Neural progenitor cell (in vitro differentiated cells): ENCODE measurements around the gene HSPB3.

Experiments used
- EZH2phosphoT487 ChIP-seq: fragments of 200-600 bp; sonication (generic); IDR thresholded peaks from 2 replicates; pipeline ENCODE4 v1.6.1; 2017; ENCODE audit warnings: antibody characterized with exemption
- TF ChIP-seq, protein P1 (sequence below): fragments of 200-600 bp; sonication (generic); IDR thresholded peaks from 2 replicates; pipeline ENCODE4 v1.5.1; 2017; ENCODE audit warnings: antibody characterized with exemption, mild to moderate bottlenecking

DNA sequence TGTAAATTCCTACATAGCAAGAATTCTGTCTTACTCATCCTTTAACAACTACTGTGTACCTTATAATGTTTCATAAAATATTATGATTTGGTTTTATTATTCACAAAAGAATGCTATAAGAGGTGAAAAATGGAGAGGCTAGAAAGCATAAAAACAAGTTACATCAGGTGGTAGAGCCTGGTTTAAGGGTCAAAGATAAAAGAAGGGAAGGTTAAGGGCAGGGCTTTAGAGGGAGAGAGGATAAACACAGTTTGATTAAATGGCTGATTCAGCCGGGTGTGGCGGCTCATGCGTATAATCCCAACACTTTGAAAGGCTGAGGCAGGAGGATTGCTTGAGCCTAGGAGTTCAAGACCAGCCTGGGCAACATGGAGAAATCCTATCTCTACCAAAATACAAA, 40.4 kb upstream of the HSPB3 start:
- TF ChIP-seq, protein P1, sequence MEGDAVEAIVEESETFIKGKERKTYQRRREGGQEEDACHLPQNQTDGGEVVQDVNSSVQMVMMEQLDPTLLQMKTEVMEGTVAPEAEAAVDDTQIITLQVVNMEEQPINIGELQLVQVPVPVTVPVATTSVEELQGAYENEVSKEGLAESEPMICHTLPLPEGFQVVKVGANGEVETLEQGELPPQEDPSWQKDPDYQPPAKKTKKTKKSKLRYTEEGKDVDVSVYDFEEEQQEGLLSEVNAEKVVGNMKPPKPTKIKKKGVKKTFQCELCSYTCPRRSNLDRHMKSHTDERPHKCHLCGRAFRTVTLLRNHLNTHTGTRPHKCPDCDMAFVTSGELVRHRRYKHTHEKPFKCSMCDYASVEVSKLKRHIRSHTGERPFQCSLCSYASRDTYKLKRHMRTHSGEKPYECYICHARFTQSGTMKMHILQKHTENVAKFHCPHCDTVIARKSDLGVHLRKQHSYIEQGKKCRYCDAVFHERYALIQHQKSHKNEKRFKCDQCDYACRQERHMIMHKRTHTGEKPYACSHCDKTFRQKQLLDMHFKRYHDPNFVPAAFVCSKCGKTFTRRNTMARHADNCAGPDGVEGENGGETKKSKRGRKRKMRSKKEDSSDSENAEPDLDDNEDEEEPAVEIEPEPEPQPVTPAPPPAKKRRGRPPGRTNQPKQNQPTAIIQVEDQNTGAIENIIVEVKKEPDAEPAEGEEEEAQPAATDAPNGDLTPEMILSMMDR: no peak
- no peak for TF ChIP-seq EZH2phosphoT487
